Neuronal stem cell (in vitro differentiated cells): ENCODE data around the gene MATN1.
A peak's percentile ranks its signal among the peaks of the same experiment; 100 is the strongest.

Experiments
- DNase-seq: peaks from one replicate; pipeline ENCODE4 v3.0.0-alpha.2; 2013; ENCODE audit warnings: low spot score
- H2AFZ ChIP-seq: one replicate; pipeline ENCODE4 v1.6.1; 2013; ENCODE audit warnings: mild to moderate bottlenecking, low read length, inconsistent platforms
- H2AK5ac ChIP-seq: 2 replicates; pipeline ENCODE4 v1.6.1; 2013; ENCODE audit warnings: low read depth, mild to moderate bottlenecking, inconsistent platforms, low read length, moderate library complexity, mixed read lengths
- H2BK120ac ChIP-seq: 2 replicates; pipeline ENCODE4 v1.6.1; 2013; ENCODE audit warnings: low read depth, mild to moderate bottlenecking, inconsistent platforms, low read length, moderate library complexity, mixed read lengths
- H2BK12ac ChIP-seq: one replicate; pipeline ENCODE4 v1.6.1; 2013; ENCODE audit warnings: low read length, inconsistent platforms
- H2BK15ac ChIP-seq: 2 replicates; pipeline ENCODE4 v1.6.1; 2013; ENCODE audit warnings: mild to moderate bottlenecking, low read length, inconsistent platforms, mixed read lengths
- H2BK5ac ChIP-seq: one replicate; pipeline ENCODE4 v1.6.1; 2013; ENCODE audit warnings: inconsistent platforms, mild to moderate bottlenecking, low read length, moderate library complexity
- H3K14ac ChIP-seq: one replicate; pipeline ENCODE4 v1.6.1; 2013; ENCODE audit warnings: low read length, inconsistent platforms
- H3K18ac ChIP-seq: 2 replicates; pipeline ENCODE4 v1.6.1; 2013; ENCODE audit warnings: low read length, inconsistent platforms
- H3K23ac ChIP-seq: 2 replicates; pipeline ENCODE4 v1.6.1; 2013; ENCODE audit warnings: low read depth, mild to moderate bottlenecking, mixed read lengths, low read length, inconsistent platforms; ENCODE audit not compliant: poor library complexity
- H3K27ac ChIP-seq: replicated peaks from 3 replicates; pipeline ENCODE4 v1.5.1; 2013; ENCODE audit warnings: low read length, inconsistent platforms
- H3K27me3 ChIP-seq, 3 experiments: 2 replicates each; pipeline ENCODE4 v1.6.1; 2013; ENCODE audit warnings: low read length in 3 of 3, mild to moderate bottlenecking in 2 of 3, inconsistent platforms in 1 of 3, low read depth in 1 of 3, mixed read lengths in 1 of 3, moderate library complexity in 1 of 3; ENCODE audit not compliant: control insufficient read depth in 3 of 3, insufficient read depth in 3 of 3
- H3K36me3 ChIP-seq, 2 donors: replicated peaks in 1 of 2; 2 replicates each; pipeline ENCODE4 v1.6.1; 2013; ENCODE audit warnings: low read length in 2 of 2; ENCODE audit not compliant: control insufficient read depth in 2 of 2, insufficient read depth in 2 of 2
- H3K4ac ChIP-seq: 2 replicates; pipeline ENCODE4 v1.6.1; 2013; ENCODE audit warnings: inconsistent platforms, mild to moderate bottlenecking, low read length, moderate library complexity
- H3K4me1 ChIP-seq, 2 donors: 1 replicate in 1 of 2; 2 replicates in 1 of 2; pipeline ENCODE4 v1.6.1; 2013; ENCODE audit warnings: low read length in 2 of 2, low read depth in 1 of 2; ENCODE audit not compliant: control insufficient read depth in 2 of 2, insufficient read depth in 1 of 2
- H3K4me2 ChIP-seq: one replicate; pipeline ENCODE4 v1.6.1; 2013; ENCODE audit warnings: mild to moderate bottlenecking, low read length, inconsistent platforms; ENCODE audit not compliant: insufficient read depth, poor library complexity, severe bottlenecking
- H3K4me3 ChIP-seq, 2 donors: 2 replicates each; pipeline ENCODE4 v1.5.1; 2013; ENCODE audit warnings: low read length in 2 of 2, mild to moderate bottlenecking in 2 of 2, inconsistent platforms in 1 of 2, moderate library complexity in 1 of 2
- H3K79me1 ChIP-seq: one replicate; pipeline ENCODE4 v1.6.1; 2013; ENCODE audit warnings: low read depth, mild to moderate bottlenecking, inconsistent platforms, low read length, moderate library complexity
- H3K9ac ChIP-seq: one replicate; pipeline ENCODE4 v1.6.1; 2013; ENCODE audit warnings: mild to moderate bottlenecking, low read depth, low read length, inconsistent platforms; ENCODE audit not compliant: poor library complexity
- H3K9me3 ChIP-seq, 2 donors: replicated peaks in 1 of 2; 2 replicates each; pipeline versions ENCODE3 to v1.6.1; 2013; ENCODE audit warnings: low read length in 2 of 2, mild to moderate bottlenecking in 2 of 2, inconsistent platforms in 1 of 2, low read depth in 1 of 2, mixed read lengths in 1 of 2, moderate library complexity in 1 of 2; ENCODE audit not compliant: control insufficient read depth in 2 of 2, insufficient read depth in 1 of 2
- H4K8ac ChIP-seq: one replicate; pipeline ENCODE4 v1.6.1; 2013; ENCODE audit warnings: low read depth, mild to moderate bottlenecking, inconsistent platforms, low read length, moderate library complexity
- H4K91ac ChIP-seq: one replicate; pipeline ENCODE4 v1.6.1; 2013; ENCODE audit warnings: low read length, low read depth, mild to moderate bottlenecking, inconsistent platforms; ENCODE audit not compliant: poor library complexity
- WGBS, 2 donors: extraction: QIAGEN DNeasy Blood & Tissue Kit; methylation state at CpG; one replicate each; pipeline ENCODE4 v1.1.7; 2013; ENCODE audit warnings: missing lambda C conversion rate in 2 of 2, mixed read lengths in 1 of 2; ENCODE audit not compliant: insufficient read length in 2 of 2, insufficient replicate concordance in 1 of 2; ENCODE audit errors: extremely low coverage in 2 of 2; 5-methylcytosine and 5-hydroxymethylcytosine counted together

MATN1 gene

GRCh38 chr1:30684259-30684658, 39.1 kb downstream of the MATN1 start:
- H3K4ac ChIP-seq: no peak overlapping the region
- DNase-seq: no peak
- no CpG with 5 or more reads among the region's 4 CpGs for WGBS, 2 donors
- H3K79me1 ChIP-seq: no peaks in the 10 kb centered on the region
- peaks cover 0 to 5% of the 10 kb centered on the region in 2 donors for H3K9me3 ChIP-seq
- no peak overlapping the region for H4K91ac ChIP-seq
- H3K27ac ChIP-seq: no peak overlapping the region
- H3K23ac ChIP-seq: no peak overlapping the region
- peak overlapping the region; percentile 46 for H2BK15ac ChIP-seq
- H3K36me3 ChIP-seq: no peaks in the 10 kb centered on the region
- peaks cover 0 to 17% of the 10 kb centered on the region in 2 donors for H3K4me1 ChIP-seq
- no peak overlapping the region for H3K9ac ChIP-seq
- no peak overlapping the region for H2BK12ac ChIP-seq
- no peak overlapping the region for H3K14ac ChIP-seq
- no peak overlapping the region for H4K8ac ChIP-seq
- peak overlapping the region; percentile 79 for H3K18ac ChIP-seq
- H2AFZ ChIP-seq: no peak overlapping the region
- peak overlapping the region; percentile 58 for H2AK5ac ChIP-seq
- H3K4me3 ChIP-seq: peak overlapping the region in 1 of 2 donors; percentile 25
- H2BK5ac ChIP-seq: no peak overlapping the region
- H3K27me3 ChIP-seq: peaks cover 0 to 70% (median 4%) of the 10 kb centered on the region in 3 experiments
- no peak overlapping the region for H2BK120ac ChIP-seq
- no peak overlapping the region for H3K4me2 ChIP-seq

DNA sequence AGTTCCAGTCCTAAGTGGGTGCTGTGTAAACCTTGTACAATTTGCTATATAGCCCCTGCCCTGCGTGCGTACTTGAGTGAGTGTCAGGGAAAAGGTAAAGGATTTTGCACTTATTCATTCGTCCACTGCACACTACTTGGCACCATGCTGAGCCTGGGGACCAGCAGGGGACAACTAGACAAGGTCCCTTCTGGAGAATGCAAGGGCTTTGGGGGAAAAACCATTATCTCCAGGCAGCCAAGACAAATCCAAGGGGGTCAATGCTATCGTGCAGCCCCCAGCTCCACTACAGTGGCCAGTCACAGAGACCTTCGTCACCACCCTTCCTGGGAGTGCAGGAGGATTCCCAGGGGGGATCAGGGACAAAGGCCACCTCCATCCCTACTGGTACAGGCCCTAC, 39.7 kb downstream of the MATN1 start:
- Histone ChIP-seq H2BK12ac (no peak overlapping the region), H3K36me3 (no peaks in the 10 kb centered on the region), H2BK120ac (no peak overlapping the region), H3K4me1 (peaks cover 0 to 13% of the 10 kb centered on the region in 2 donors), H3K9me3 (peaks cover 0 to 7% of the 10 kb centered on the region in 2 donors), H2BK15ac (no peak overlapping the region), H3K27ac (no peak overlapping the region), H2AK5ac (no peak overlapping the region), H4K91ac (no peak overlapping the region), H3K4ac (no peak overlapping the region), H3K14ac (no peak overlapping the region), H3K4me3 (no peak overlapping the region), H3K9ac (no peak overlapping the region), H3K27me3 (peaks cover 0 to 65% (median 4%) of the 10 kb centered on the region in 3 experiments), H3K23ac (no peak overlapping the region), H3K79me1 (no peaks in the 10 kb centered on the region), H3K4me2 (no peak overlapping the region), H2AFZ (no peak overlapping the region), H2BK5ac (no peak overlapping the region), H3K18ac (no peak overlapping the region), H4K8ac (no peak overlapping the region)
- WGBS, 2 donors: no CpG with 5 or more reads among the region's 5 CpGs
- no peak for DNase-seq

DNA sequence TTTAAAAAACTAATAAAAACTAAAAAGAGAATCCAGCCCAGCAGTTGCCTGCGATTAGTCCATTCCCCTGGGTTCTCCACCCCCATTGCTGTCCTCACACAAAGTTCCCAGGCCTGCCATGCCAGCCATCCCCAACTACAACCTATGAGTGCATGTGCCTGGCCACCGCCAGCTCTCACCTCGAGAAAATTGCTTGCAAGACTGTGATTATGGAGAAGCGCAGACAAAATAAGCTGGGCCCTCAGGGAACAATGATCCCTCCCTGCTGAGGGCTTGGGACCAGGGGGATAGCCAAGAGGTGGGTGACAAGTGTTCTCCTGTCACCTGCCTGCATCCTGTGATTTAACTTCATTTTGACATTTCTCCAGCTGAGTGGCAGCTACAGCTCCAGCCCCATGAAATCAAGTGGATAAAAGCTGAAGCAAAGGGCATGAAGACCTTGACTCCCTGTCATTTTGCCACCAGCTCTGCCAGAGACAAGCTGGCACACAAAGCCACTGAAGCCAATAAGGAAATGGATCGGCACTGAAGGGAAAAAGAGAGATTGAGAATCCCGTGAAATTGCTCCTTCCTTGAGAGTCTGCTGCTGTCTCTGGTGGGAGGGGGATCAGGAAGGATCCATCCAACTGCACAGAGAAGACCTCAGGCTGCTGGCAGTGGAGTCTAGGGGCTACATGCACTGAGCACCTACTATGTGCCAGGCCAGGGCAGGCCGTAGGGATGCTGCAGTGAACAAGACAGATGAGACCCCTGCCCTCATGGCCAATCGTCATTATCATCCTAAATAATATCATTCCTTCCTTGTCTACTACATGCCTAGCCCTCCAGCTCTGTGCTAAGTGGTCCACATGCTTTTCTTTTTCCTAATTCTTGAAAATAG, 40.7 kb downstream of the MATN1 start:
- Histone ChIP-seq H3K79me1 (no peaks in the 10 kb centered on the region), H2BK15ac (no peak overlapping the region), H2BK120ac (no peak overlapping the region), H3K27me3 (peaks cover 0 to 55% (median 4%) of the 10 kb centered on the region in 3 experiments), H3K27ac (no peak overlapping the region), H2BK5ac (no peak overlapping the region), H3K23ac (no peak overlapping the region), H2AK5ac (no peak overlapping the region), H3K9me3 (peaks cover 0 to 7% of the 10 kb centered on the region in 2 donors), H4K91ac (no peak overlapping the region), H4K8ac (no peak overlapping the region), H2BK12ac (no peak overlapping the region), H3K9ac (no peak overlapping the region), H3K4me1 (peaks cover 0 to 13% of the 10 kb centered on the region in 2 donors), H3K4me3 (no peak overlapping the region), H3K18ac (no peak overlapping the region), H3K36me3 (no peaks in the 10 kb centered on the region), H3K14ac (no peak overlapping the region), H2AFZ (no peak overlapping the region), H3K4me2 (no peak overlapping the region), H3K4ac (no peak overlapping the region)
- no CpG with 5 or more reads among the region's 8 CpGs for WGBS, 2 donors
- DNase-seq: no peak

DNA sequence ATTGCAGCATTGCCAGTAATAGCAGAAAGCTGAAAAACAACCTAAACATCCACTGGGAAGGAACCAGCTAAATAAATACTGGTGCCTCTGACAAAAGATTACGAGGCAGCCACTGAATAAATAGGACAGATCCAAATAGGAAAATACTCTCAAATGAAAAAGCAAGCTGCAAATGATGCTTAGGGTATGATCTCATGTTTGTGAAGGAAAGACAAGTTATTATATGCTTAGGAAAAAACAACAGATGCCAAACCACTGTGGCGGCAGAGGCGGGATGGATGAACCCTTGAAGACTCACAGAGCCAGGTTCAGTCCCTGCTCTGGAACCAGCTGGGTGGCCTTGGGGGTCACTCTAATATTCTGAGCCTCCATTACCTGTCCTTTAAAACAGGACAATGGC, 41.6 kb downstream of the MATN1 start:
- Histone ChIP-seq H2AK5ac (no peak overlapping the region), H3K36me3 (no peaks in the 10 kb centered on the region), H3K27me3 (peaks cover 0 to 47% (median 4%) of the 10 kb centered on the region in 3 experiments), H3K4me1 (peaks cover 0 to 13% of the 10 kb centered on the region in 2 donors), H2AFZ (no peak overlapping the region), H3K9me3 (peaks cover 0 to 7% of the 10 kb centered on the region in 2 donors), H3K4ac (no peak overlapping the region), H3K79me1 (no peaks in the 10 kb centered on the region), H2BK12ac (no peak overlapping the region), H4K91ac (no peak overlapping the region), H3K4me3 (no peak overlapping the region), H3K9ac (no peak overlapping the region), H3K23ac (no peak overlapping the region), H2BK15ac (no peak overlapping the region), H3K18ac (no peak overlapping the region), H3K4me2 (no peak overlapping the region), H2BK120ac (no peak overlapping the region), H4K8ac (no peak overlapping the region), H3K27ac (no peak overlapping the region), H3K14ac (no peak overlapping the region), H2BK5ac (no peak overlapping the region)
- DNase-seq: no peak
- WGBS, 2 donors: no CpG with 5 or more reads among the region's 3 CpGs
